Mucosa of descending colon (tissue), 3 donors: ENCODE results near the gene ALG9. TPM values are rescaled to one million over a fixed set of nuclear protein-coding genes. Genes with fewer than 3 reads are reported as not detected.

Experiments used
- ATAC-seq: fragments of 200-7000 bp; cut with Tn5 transposase; one replicate; pipeline ENCODE4 v1.9.1; 2020; ENCODE audit warnings: mild to moderate bottlenecking, moderate library complexity
- DNase-seq, 3 donors: peaks; one replicate each; pipeline ENCODE4 v3.0.0-alpha.2; 2020
- H3K36me3 ChIP-seq: fragments of 200-600 bp; one replicate; pipeline ENCODE4 v1.8.0; 2021; ENCODE audit warnings: low read depth, mild to moderate bottlenecking
- H3K4me1 ChIP-seq: fragments of 200-600 bp; one replicate; pipeline ENCODE4 v1.8.0; 2021; ENCODE audit warnings: low read depth, mild to moderate bottlenecking
- H3K4me3 ChIP-seq: fragments of 200-600 bp; one replicate; pipeline ENCODE4 v1.8.0; 2021; ENCODE audit warnings: mild to moderate bottlenecking
- H3K9me3 ChIP-seq: fragments of 200-600 bp; one replicate; pipeline ENCODE4 v1.8.0; 2021; ENCODE audit warnings: mild to moderate bottlenecking
- CTCF ChIP-seq: fragments of 200-600 bp; IDR thresholded peaks from one replicate; pipeline ENCODE4 v1.8.0; 2022; ENCODE audit warnings: antibody characterized with exemption, mild to moderate bottlenecking
- intact Hi-C, 2 donors: fragments of 100-400 bp; cut with DNase I in 1 of 2; cut with micrococcal nuclease in 1 of 2; formaldehyde crosslinking; loops; one replicate each; pipeline versions ENCODE4 v1.11.0 to v1.11.1; 2022; cut with DNase I, micrococcal nuclease
- total RNA-seq, 3 donors: library from RNA; stranded (reverse); fragmentation: NEBNext Ultra II Directional in 2 of 3; extraction: Animal tissue kit (Norgen Biotek cat#: 25700) in 2 of 3; gene quantifications; one replicate each; pipeline versions ENCODE4 v1.2.1 to v1.2.4, GENCODE V29; 2021 to 2023
- donor health status: DM: no; HTN: no; CAD: no; lungs with moderate emphysema.
- donor health status: DM: no; HTN: no; CAD: no.
- donor health status: DM: no; HTN: yes; CAD: no.

ALG9 gene
- total RNA-seq, 3 donors from 2014 or later, result 16.7 to 29.3 (median 21.1) TPM

GRCh38 chr11:111852103-111852502 is 19.3 kb downstream of the ALG9 start:
- no peaks in the 10 kb centered on the region for H3K36me3 ChIP-seq
- ATAC-seq, result no peak
- intact Hi-C loops, result no loop called here
- no peak for TF ChIP-seq CTCF
- H3K4me3 ChIP-seq, result no peak overlapping the region
- H3K4me1 ChIP-seq, result no peaks in the 10 kb centered on the region
- H3K9me3 ChIP-seq, result no peaks in the 10 kb centered on the region
- DNase-seq, result no peak

GRCh38 chr11:111851636-111852035 is 19.7 kb downstream of the ALG9 start:
- no peak for TF ChIP-seq CTCF
- no peaks in the 10 kb centered on the region for H3K9me3 ChIP-seq
- intact Hi-C loops, result no loop called here
- H3K4me3 ChIP-seq, result no peak overlapping the region
- H3K4me1 ChIP-seq, result no peaks in the 10 kb centered on the region
- ATAC-seq, result no peak
- DNase-seq, result no peak
- no peaks in the 10 kb centered on the region for H3K36me3 ChIP-seq

DNA sequence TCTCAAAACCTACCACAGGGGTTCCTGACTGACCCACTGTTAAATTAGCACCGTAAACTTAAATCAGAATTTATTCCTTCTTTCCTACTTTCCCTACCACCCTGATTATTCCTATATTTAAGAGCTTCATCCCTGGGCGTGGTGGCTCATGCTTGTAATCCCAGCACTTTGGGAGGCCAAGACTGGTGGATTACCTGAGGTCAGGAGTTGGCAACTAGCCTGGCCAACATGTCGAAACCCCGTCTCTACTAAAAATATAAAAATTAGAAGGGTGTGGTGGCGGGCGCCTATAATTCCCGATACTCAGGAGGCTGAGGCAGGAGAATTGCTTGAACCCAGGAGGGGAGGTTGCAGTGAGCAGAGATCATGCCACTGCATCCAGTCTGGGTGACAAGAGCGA is 20.3 kb downstream of the ALG9 start:
- ATAC-seq, result no peak
- no peak for DNase-seq
- no peak overlapping the region for H3K4me3 ChIP-seq
- TF ChIP-seq CTCF, result no peak
- H3K4me1 ChIP-seq, result no peaks in the 10 kb centered on the region
- intact Hi-C loops, result no loop called here
- no peaks in the 10 kb centered on the region for H3K36me3 ChIP-seq
- H3K9me3 ChIP-seq, result no peaks in the 10 kb centered on the region

- TF ChIP-seq CTCF, result no peak
- intact Hi-C loops, result loop anchor here (10.0 kb wide), 1 partner anchor 285 kb away; no protein-coding TSS in a partner anchor
- no peaks in the 10 kb centered on the region for H3K9me3 ChIP-seq
- no peak overlapping the region for H3K4me3 ChIP-seq
- DNase-seq (no peak), ATAC-seq (no peak)
- no peaks in the 10 kb centered on the region for H3K4me1 ChIP-seq
- H3K36me3 ChIP-seq, result no peaks in the 10 kb centered on the region
These were observed 21.8 kb downstream of the ALG9 start for GRCh38 chr11:111849631-111850030.

- intact Hi-C loops, result loop anchor here (10.0 kb wide), 1 partner anchor 282 kb away; no protein-coding TSS in a partner anchor
- TF ChIP-seq CTCF, result no peak
These were observed 24.7 kb downstream of the ALG9 start for GRCh38 chr11:111846636-111847035.

DNA sequence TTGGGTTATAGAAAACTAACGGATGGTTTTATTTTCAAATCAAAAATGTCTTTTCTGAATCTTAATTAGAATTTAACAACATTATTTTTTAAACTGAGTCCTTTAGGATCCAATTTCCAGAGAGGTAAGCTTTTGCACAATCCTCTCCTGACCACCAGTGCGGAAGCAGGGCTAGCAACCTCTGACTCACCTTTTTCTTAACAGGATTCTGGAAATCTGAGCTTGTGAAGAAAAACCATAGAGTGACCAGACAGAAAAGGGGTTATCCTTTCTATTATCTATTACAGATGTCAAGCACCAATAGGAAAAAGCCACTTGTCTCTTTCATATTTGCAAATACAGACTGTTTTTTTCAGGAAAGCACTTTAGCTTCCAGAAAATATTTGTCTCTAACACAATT is 25.3 kb downstream of the ALG9 start:
- no peaks in the 10 kb centered on the region for H3K36me3 ChIP-seq
- H3K9me3 ChIP-seq, result no peaks in the 10 kb centered on the region
- no peaks in the 10 kb centered on the region for H3K4me1 ChIP-seq
- H3K4me3 ChIP-seq, result no peak overlapping the region
- TF ChIP-seq CTCF, result no peak
- intact Hi-C loops, result loop anchor here (10.0 kb wide), 1 partner anchor 281 kb away; no protein-coding TSS in a partner anchor
- DNase-seq, result no peak
- no peak for ATAC-seq

More at GRCh38 chr11:111846636-111847035, 24.7 kb downstream of the ALG9 start:
- Histone ChIP-seq H3K4me3 (no peak overlapping the region), H3K9me3 (no peaks in the 10 kb centered on the region), H3K4me1 (no peaks in the 10 kb centered on the region), H3K36me3 (no peaks in the 10 kb centered on the region)
- DNase-seq (no peak), ATAC-seq (no peak)
